Measurements from ENCODE around the gene TRNT1.

TRNT1 gene

DNA sequence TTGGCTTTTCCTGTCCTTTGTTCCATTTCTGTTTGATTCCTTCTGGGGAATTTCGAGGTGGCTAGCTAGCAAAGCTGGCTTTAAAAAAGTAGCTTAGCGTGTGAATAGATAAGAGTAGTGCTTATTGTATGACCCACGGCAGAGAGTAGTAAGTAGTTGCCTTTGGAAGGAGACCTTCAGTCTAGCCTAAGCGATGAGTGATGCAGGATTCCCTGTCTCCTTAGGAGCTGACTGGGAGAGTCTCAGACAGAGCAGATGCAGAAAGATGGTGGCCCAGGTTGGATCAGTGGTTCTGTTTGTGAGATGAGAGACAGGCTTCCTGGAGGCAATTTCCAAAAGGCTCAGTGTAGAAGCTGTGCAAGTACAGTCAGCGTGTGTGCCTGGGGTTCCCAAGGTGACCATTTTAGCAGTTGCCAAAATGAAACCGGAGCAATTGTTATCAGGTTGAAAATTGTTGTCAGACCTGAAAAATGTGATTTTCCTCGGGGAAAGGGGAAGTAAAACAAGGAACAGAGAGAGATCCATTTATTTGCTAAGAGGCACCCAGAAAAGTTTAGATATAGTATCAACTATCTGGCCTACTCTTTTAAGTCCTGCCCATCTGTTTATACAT, 15.9 kb upstream of the TRNT1 start:
- no peak for DNase-seq (ENCODE audit: low read depth in 4 of 4, low spot score in 1 of 4)

DNA sequence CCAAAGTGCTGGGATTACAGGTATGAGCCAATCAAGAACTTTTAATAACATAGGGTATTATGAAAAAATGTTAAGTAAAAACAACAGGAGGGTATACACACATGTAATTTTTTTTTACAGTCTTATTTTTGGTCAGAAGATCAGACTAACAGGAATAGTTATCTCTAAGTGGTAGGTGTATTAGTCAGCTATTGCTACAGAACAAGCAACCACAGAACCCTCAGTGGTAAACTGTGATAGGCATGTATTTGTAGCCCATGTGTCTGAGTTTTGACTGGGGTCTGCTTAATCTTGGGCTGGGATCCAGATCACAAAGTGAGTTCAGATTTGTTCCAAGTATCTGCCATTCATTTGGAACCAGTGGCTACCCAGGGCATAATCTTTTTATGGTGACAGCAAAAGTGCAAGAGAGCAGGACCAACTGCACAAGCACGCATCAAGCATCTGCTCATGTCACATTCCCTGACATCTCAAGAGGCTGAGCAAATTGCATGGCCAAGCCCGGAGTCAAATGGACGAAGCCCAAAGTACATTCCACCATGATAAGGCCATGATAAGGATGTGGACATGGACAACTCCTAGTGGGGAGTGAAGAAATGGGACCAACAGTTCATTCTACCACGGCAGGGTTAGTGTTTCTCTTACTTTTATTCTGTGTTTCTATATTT, 13.6 kb upstream of the TRNT1 start:
- DNase-seq (ENCODE audit: low read depth in 4 of 4, low spot score in 1 of 4), result no peak

DNA sequence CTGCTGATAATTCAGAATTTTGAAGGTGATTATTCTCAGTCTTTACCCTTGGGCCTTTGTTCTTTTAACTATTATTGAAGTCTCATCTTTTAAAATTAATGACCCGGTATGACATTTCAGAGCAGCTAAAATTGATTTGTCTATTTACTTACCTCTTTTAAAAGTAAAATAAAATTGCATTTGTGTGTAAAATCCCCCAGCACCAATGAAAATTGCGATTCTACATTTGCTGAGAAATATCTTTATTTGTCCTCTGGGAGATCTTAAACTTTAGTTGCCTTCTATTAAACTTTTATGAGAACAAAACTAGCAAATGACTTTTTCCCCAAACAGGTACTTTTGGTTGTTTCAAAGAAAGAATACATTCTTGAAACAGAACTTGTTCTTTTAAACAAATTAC, 9.1 kb upstream of the TRNT1 start:
- DNase-seq (ENCODE audit: low read depth in 4 of 4, low spot score in 1 of 4), result no peak

DNA sequence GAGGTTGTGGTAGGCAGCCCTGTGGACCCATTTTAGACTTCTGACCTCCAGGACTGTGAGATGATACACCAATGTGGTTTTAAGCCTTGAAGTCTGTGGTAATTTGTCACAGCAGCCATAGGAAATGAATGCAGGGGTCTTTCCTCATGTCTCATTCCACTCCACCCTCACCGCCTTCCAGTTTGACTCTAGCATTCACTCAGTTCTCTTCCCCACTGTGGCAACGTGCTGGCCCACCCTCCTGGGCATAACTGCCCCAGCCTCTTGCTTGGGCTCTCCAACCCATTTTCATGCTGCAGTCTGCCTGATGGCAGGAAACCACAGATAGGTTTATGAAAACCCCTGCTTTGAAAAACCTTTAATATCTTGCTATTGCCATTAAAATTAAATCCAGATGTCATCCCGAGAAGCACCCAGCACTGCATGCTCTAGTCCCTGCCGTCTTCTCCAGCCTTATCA, 7.3 kb upstream of the TRNT1 start:
- DNase-seq (ENCODE audit: low read depth in 4 of 4, low spot score in 1 of 4), result no peak

DNA sequence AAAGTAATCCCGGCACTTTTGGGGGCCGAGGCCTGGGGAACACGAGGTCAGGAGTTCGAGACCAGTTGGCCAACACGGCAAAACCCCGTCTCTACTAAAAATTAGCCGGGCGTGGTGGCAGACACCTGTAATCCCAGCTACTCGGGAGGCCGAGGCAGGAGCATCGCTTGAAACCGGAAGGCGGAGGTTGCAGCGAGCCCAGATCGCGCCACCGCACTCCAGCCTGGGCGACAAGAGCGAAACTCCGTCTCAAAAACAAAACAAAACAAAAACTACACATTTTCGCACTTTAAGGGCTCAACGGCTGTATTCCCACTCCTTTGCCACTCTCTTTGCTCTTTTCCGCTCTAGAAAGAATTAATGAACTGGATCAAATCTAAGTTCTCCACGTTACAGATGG, 763 bp upstream of the TRNT1 start:
- no peak for DNase-seq (ENCODE audit: low read depth in 4 of 4, low spot score in 1 of 4)

DNA sequence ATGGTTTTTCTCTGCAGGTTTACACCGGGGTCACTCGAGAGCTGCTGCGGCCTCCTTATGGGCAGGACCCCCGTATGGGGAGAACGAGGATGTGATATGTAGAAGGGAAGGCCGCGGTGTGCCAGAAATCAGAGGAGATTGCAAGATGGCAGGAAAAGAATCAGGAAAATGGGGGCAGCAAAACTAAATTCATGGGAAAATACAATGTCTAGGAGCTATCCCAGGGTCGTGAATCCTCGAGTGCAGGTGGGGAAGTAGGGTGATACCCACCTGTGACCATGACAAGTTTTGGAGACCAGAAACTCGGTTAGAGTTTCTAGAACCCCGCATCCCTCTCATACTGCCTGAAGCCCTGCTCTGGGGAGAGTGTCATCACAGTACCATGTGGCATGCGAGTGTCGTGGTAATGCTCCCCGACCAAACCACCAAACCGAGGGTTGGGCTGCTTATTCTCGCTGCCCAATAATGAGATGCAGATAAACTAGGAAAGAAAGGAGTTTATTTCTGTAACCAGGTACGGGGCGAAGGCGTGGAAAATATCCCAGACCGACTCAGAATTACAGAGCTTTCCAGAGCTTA, 781 bp downstream of the TRNT1 start:
- peak in 1 of 4 experiments; percentile 12 for DNase-seq (ENCODE audit: low read depth in 4 of 4, low spot score in 1 of 4)

DNA sequence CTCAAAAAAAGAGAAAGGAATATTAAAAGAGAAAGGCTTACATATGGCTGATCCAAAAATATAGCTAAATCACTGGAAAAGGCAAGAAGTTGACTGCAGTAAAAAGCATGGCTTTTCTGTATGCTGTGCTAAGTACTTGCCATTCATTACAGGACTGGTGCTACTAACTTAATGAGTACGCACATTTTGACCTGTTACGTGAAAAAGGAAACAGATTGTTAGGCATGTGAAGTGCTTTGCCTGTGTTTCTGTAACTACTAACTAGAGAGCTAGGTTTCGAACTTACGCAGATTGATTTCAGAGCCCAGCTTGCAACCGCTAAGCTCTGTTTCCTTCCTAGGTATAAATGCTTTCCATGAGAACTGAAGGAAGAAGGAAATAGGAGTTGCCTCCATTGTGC, 2.8 kb downstream of the TRNT1 start:
- DNase-seq (ENCODE audit: low read depth in 4 of 4, low spot score in 1 of 4), result no peak

DNA sequence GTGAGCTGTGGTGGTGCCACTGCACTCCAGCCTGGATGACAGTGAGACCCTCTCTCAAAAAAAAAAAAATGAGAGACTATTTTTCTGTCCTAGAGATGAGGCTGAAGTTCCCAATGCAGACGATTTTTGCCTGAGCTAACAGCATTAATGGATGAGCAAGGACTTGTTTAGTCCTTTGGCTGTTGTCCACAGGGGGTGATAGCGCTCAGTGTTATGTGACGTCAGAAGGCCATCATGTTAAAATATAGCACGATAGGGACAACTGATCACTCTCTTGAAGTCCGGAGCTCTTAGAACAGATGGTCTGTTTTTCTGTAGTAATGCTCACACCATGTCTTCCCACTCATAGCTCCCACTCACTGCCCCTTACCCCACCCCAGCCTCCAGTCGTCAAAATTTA, 6.8 kb downstream of the TRNT1 start:
- no peak for DNase-seq (ENCODE audit: low read depth in 4 of 4, low spot score in 1 of 4)

DNA sequence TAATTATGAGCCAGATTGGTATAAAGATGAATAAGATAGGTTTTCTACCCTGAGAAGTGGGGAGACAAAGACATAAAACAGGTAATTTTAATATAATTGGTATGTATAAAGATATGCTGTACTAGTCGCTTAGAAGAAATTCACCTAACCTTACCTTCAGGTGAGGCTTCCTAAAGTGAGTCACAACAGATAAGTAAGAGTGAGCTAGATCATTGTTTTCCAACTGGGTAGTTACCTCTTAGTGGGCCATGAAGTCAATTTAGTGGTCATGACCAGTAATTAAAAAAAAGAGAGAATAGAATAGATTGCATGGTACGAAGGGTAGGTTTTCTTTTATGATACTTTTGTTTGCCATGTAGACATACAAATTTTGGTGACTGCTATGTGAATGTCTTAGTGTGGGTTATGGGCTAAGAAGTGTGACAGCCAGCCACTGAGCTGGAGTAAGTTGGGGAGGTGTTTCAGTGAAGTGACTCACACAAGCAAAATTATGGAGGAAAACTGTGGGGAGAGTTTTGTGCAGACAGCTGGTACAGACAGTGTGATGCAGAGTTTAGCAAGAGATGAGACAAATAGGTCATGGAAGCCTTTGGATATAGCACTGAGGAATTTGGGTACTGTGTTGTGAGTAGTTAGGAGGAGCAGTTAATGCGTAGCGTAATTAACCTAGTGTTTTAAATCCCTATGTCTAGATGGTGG, 8.2 kb downstream of the TRNT1 start:
- DNase-seq (ENCODE audit: low read depth in 4 of 4, low spot score in 1 of 4), result no peak

DNA sequence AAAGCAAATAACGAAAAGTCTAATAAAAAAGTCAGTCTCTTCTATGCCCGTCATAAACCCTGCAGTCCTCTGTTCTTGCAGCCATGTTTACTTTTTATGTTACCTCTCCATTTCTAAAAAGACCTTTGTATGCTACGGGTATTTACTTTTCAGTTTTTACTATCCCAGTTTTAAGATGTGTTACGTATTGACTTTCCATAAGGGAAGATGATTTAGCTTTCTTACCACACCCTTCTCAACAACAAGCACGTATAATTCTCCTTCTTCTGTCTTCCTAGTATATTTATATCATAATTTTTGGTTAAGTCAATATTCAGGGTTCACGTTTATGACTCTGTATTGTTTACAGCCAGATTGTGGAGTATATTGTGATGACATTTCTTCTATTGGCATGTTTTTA, 10.8 kb downstream of the TRNT1 start:
- no peak for DNase-seq (ENCODE audit: low read depth in 4 of 4, low spot score in 1 of 4)

DNA sequence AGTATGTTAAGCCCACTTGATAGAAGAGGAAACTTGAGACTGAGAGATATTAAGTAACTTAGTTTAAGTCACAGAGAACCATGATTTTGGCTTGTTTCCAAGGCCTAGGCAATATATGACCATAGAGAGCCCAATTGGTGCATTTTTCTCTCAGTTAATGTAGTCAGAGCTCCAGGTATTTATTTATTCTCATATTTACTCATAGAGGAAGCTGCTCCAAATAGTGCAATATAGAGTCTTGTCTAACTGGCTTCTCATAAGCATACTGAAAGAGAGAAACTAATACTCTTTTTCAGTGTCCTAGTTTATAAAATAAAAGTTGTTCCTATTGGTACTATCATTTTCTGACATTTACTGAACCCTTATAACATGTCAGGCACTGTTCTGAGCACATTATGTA, 15.2 kb downstream of the TRNT1 start:
- no peak for DNase-seq (ENCODE audit: low read depth in 4 of 4, low spot score in 1 of 4)

DNA sequence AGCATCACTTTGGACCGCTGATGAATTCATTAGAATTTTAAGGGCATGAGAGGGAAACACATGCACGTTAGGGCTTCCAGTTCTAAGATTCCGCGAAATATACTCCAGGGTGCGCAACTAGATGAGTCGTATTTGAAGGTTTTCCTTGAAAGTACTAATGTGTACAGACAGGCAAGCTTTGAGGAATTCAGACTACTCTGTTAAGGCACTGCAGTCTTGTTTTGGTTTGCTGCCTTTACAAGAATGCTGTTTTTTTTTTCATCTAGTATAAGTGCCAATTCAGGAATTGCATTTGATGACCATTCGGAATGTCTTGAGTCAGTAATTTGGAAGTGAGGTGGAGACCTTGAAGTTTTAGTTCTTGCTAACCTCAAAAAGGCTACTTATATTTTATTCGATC, 19.1 kb downstream of the TRNT1 start:
- DNase-seq (ENCODE audit: low read depth in 4 of 4, low spot score in 1 of 4), result no peak

DNA sequence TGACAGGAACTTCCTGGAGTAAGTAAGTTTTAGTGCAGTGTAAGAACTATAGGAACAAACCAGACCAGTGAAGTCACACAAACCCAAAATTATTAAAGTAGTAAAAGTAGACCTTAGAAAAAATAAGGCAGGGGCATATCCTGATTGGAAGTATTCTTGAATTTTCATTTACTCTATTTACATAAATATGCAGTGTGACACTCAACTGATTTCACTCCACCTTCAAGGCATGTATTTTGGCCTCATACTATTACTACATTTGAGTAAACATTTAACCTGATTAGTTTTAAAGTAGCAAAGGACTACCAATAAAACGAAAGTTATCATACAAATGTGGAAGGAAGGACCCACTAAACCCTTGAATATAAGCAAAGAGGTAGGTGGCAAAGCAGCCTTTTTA, 22.8 kb downstream of the TRNT1 start:
- no peak for DNase-seq (ENCODE audit: low read depth in 4 of 4, low spot score in 1 of 4)

DNA sequence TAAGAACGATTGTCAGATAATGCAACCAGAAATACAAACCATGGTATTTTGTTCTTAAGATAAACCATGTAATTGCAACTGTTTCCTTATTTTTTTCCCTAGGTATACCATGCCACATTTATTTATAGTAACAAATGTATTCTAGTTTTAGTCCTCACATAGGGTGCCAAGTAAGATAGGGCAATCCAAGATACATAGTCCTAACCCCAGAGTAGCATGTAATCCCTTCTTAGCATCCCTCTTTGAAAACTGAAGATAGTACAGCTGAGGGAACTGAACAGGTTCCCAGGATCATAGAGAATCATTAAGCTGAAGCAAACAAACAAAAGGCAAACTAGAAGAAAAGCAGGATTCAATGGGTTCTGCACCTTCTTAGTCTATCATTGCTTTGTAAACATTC, 24.8 kb downstream of the TRNT1 start:
- DNase-seq (ENCODE audit: low read depth in 4 of 4, low spot score in 1 of 4), result no peak

DNA sequence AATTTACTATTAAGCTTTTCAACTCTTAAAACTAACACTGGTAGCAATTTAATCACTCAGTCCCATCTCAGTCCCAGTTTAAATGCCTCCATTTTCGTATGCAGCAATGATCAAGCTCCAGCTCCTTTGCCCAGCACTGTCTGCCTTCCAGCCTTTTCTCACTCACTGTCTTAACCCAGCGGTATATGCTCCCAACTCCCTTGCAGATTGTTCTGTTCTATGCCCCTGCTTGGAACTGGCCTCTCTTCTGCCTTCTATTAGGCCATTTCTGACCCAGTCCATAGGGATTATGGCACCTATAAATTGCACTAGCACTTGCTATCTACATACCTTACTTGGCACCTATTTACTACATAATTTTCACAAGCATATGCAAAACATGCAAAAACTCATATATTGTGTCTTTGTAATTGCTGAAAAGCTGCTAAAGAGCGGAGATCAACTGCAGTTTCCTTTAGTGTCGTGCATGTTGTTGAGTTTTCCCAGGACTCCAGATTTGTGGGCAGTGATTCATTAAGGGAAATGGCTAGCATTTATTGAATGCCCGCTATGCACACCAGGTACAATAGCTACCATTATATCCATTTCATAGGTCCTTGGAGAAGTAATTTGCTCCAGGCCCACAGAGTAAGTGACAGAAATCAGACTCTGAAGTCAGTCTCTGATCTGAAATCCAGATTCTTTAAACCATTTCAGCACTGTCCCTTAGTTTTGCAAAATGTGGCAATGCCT, 28.3 kb downstream of the TRNT1 start:
- DNase-seq (ENCODE audit: low read depth in 4 of 4, low spot score in 1 of 4), result no peak

DNA sequence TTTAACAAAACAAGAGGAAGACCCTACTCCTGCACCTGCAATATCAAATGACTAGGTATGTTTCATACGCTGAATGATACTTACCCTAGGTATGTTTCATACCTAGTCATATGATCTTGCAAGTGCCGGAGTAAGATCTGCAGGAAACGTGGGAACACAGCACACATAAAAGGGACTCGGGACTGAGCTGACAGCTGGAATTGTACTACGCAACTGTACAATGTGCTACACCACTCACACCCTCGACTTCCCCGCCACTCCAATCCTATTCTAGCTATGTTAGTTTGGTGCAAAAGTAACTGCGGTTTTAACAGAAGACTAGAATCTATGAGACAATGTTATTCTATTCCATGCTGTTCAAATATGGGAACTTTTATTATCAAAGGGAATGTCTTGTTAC, 30.7 kb downstream of the TRNT1 start:
- DNase-seq (ENCODE audit: low read depth in 4 of 4, low spot score in 1 of 4), result no peak

DNA sequence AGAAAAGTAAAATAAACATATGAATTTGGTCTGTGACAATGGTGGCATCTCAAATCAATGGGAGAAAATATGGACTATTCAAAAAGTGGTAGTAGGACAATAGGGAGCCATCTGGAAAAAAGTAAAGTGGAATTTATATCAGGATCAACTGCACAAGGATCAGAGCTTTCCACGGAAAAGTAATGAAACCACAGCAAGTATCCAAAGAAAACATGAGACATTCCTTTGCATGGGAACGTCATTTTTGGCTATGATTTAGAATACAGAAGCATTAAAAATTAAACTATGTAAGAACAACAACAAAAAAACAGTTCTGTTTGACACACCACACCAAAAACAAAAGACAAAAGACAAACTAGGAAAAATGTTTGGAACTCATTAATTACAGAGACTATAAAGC, 34.1 kb downstream of the TRNT1 start:
- DNase-seq (ENCODE audit: low read depth in 4 of 4, low spot score in 1 of 4), result no peak

DNA sequence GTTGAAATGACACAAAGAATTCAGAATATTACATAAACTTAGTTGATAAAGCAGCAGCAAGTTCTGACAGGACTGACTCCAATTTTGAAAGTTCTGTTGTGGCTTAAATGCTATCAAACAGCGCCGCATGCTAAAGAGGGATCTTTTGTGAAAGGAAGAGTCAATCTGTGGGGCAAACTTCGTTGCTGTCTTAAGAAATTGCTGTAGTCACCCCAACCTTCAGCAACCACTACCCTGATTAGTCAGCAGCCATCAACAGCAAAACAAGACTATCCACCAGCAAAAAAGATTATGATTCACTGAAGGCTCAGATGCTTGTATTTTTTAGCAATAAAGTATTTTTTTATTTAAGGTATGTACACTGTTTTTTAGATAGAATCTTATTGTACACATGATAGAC, 38.5 kb downstream of the TRNT1 start:
- DNase-seq (ENCODE audit: low read depth in 4 of 4, low spot score in 1 of 4), result no peak

DNA sequence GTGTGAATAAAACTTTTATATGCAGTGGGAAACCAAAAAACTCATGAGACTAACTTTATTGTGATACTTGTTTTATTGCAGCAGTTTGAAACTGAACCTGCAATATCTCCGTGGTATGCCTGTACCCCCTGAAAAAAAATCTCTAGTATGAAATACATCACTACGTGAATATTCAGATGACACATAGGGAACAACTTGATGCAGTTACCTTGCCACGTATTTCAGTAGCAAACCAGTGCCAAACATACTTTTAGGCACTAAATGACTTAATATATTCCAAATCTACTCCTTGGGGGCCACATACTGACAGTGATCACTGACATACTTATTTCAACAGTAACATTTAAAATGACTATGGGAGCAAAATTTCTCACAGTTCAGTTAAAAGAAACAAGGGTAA, 38.9 kb downstream of the TRNT1 start:
- no peak for DNase-seq (ENCODE audit: low read depth in 4 of 4, low spot score in 1 of 4)

DNA sequence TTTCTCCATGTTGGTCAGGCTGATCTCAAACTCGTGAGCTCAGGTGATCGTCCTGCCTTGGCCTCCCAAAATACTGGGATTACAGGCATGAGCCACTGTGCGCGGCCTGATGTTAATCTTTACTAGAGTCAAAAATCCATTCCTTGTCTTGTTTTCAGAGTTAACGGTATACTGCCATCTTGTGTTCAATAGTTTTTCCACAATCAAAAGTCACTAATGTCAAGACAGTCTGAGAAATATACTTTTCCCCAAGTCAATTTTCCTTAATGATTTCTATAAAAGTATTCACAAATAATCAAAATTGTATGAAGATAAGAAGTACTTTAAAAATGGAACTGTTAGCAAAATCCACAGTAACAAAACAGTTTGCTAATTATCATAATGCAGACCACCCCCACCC, 44.3 kb downstream of the TRNT1 start:
- no peak for DNase-seq (ENCODE audit: low read depth in 4 of 4, low spot score in 1 of 4)

DNA sequence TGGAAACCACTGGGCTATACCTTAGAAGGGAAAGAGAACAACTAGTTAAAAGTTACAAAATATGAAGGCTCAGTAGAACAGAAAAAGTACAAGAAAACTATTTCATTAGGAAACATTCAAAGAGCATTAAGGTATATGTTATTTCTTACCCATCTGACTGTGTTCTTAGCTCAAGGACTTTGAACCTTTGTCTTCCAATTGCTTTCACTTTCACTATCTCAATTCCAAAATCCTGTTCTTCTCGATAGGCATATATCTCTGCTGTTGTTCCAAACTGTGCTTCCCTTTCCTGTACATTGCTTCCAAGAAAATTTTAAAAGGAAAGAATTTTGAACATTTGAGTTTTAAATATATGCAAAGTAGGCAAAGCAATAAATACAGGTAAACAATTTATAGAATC, 45.9 kb downstream of the TRNT1 start:
- DNase-seq (ENCODE audit: low read depth in 4 of 4, low spot score in 1 of 4), result no peak

All from stimulated activated CD4-positive, alpha-beta T cell treated with anti-CD3 and anti-CD28 coated beads, Interleukin-1b, Interleukin-23, amount 100 ng/mL, for 24 hours (primary cell).